ENCODE data around the gene TTC23L. TPM values are rescaled to one million over a fixed set of nuclear protein-coding genes. Genes with fewer than 3 reads are reported as not detected.

Gene TTC23L
- total and polyA plus RNA-seq, 2 of the 8 experiments (the other 6 are each of a cell fraction or from before 2014, with no cell fraction given): 1.1 to 2.4 TPM

DNA sequence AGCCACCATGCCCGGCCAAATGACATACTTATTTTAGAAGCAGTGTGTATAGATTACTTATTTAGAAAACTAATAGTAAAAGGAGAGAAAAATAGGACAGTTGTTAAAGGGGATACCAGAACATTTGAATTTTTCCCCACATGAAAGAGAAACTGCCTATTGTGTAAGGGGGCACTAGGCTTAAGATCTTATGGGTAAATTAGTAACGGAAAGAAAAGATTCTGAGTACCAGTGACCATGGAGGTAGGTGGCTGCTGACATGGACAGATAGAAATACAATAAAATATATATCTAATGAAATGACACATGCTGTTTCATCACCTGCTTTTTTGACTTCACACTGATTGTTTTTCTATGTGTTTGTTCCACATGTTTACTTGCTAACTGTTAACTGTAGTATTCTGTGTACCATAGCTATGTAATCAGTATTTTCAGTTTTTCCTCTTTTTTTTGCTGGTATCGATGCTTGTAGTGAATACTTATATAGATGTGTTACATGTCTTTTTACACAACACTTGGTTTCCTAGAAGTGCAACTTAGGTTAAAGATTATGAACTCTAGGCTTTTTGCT is 87.4 kb downstream of the TTC23L start:
- H3K4me1 ChIP-seq (replicated peaks in 1 of 4; ENCODE audit: control insufficient read depth in 3 of 4, insufficient read depth in 4 of 4, low read length in 3 of 4): no peaks in the 10 kb centered on the region; a peak in 1 of 7 replicates
- H4K91ac ChIP-seq (replicated peaks; ENCODE audit: insufficient read length, low read length): no peak overlapping the region
- H4K8ac ChIP-seq (ENCODE audit: extremely low read depth, insufficient read depth, low read length): no peak overlapping the region
- H3K36me3 ChIP-seq (ENCODE audit: control insufficient read depth in 2 of 4, insufficient read depth in 4 of 4, low read length in 3 of 4): peaks cover 14 to 59% (median 45%) of the 10 kb centered on the region in 4 experiments
- H3K23me2 ChIP-seq (ENCODE audit: low read depth, low read length): no peaks in the 10 kb centered on the region
- H2BK20ac ChIP-seq (ENCODE audit: low read length): no peak overlapping the region
- H4K5ac ChIP-seq (ENCODE audit: insufficient read length, low read depth, low read length): no peak overlapping the region
- no peak for DNase-seq (ENCODE audit: low read depth in 1 of 2, low spot score in 2 of 2)
- no peak overlapping the region for H3K4me2 ChIP-seq (ENCODE audit: insufficient read depth in 1 of 2, low read depth in 2 of 2, low read length in 2 of 2)
- H3K79me1 ChIP-seq (ENCODE audit: low read depth, low read length): peaks cover 3% of the 10 kb centered on the region; the same call in 1 of the 2 replicates
- no peak overlapping the region for H2BK5ac ChIP-seq (ENCODE audit: low read depth, low read length)
- ChIA-PET CTCF (ENCODE audit: partially characterized antibody) (no interaction called here), POLR2A (ENCODE audit: partially characterized antibody) (interaction anchor here (1.2 to 4.6 kb wide), 2 partner anchors 9 to 11 kb away, joined by 4 to 21 read pairs; partner anchors contain the start of genes BRIX1 and RAD1)
- H3K9me3 ChIP-seq (ENCODE audit: insufficient read depth in 2 of 2, low read depth in 1 of 2, low read length in 1 of 2): no peaks in the 10 kb centered on the region
- no peak overlapping the region for H2AFZ ChIP-seq (ENCODE audit: low read length)
- H3K18ac ChIP-seq (ENCODE audit: extremely low read depth, low read length): no peak overlapping the region
- peaks cover 0 to 2% of the 10 kb centered on the region in 2 experiments for H4K20me1 ChIP-seq (replicated peaks in 1 of 2; ENCODE audit: control insufficient read depth in 1 of 2, insufficient read depth in 2 of 2, low read length in 2 of 2)
- no peak overlapping the region for H2BK15ac ChIP-seq (ENCODE audit: low read length)
- TF ChIP-seq, protein P1, sequence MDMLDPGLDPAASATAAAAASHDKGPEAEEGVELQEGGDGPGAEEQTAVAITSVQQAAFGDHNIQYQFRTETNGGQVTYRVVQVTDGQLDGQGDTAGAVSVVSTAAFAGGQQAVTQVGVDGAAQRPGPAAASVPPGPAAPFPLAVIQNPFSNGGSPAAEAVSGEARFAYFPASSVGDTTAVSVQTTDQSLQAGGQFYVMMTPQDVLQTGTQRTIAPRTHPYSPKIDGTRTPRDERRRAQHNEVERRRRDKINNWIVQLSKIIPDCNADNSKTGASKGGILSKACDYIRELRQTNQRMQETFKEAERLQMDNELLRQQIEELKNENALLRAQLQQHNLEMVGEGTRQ (IDR thresholded peaks at IDR 0.05; ENCODE audit: low read length): no peak
- TF ChIP-seq HDAC6 (IDR thresholded peaks at IDR 0.05; ENCODE audit: low read depth, low read length) (no peak), SP4 (IDR thresholded peaks at IDR 0.05; ENCODE audit: low read length) (no peak)
- TF ChIP-seq, protein P2, sequence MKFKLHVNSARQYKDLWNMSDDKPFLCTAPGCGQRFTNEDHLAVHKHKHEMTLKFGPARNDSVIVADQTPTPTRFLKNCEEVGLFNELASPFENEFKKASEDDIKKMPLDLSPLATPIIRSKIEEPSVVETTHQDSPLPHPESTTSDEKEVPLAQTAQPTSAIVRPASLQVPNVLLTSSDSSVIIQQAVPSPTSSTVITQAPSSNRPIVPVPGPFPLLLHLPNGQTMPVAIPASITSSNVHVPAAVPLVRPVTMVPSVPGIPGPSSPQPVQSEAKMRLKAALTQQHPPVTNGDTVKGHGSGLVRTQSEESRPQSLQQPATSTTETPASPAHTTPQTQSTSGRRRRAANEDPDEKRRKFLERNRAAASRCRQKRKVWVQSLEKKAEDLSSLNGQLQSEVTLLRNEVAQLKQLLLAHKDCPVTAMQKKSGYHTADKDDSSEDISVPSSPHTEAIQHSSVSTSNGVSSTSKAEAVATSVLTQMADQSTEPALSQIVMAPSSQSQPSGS (IDR thresholded peaks at IDR 0.05; ENCODE audit: low read length): no peak
- H3K79me2 ChIP-seq (ENCODE audit: control insufficient read depth in 1 of 2, insufficient read depth in 2 of 2, low read length in 2 of 2): peaks cover 0 to 11% of the 10 kb centered on the region in 2 experiments; a peak in 2 of 4 replicates
- no peak overlapping the region for H3K27ac ChIP-seq (ENCODE audit: low read depth, low read length)
- no peak overlapping the region for H3K14ac ChIP-seq (ENCODE audit: insufficient read length)
- no peak overlapping the region for H3K23ac ChIP-seq (ENCODE audit: insufficient read length)
- H3K4ac ChIP-seq (replicated peaks; ENCODE audit: insufficient read length, low read depth, low read length): no peak overlapping the region
- H3K27me3 ChIP-seq (replicated peaks in 1 of 4; ENCODE audit: control insufficient read depth in 3 of 4, extremely low read depth in 1 of 4, insufficient read depth in 3 of 4, low read length in 3 of 4): no peaks in the 10 kb centered on the region
- H3K56ac ChIP-seq (replicated peaks; ENCODE audit: insufficient read length, low read depth, low read length): no peak overlapping the region
- H2AK5ac ChIP-seq (ENCODE audit: low read depth, low read length): no peak overlapping the region
- WGBS, 2 experiments (ENCODE audit: extremely low coverage in 1 of 2, insufficient coverage in 1 of 2, insufficient read length in 1 of 2, insufficient replicate concordance in 2 of 2, low coverage in 1 of 2, low lambda C conversion rate in 2 of 2, missing lambda C conversion rate in 1 of 2): 92% methylated on average over 3 of the region's 3 CpGs; no CpG with 5 or more reads in 1 of the 2 experiments
- FAIRE-seq: no peak
- no peak overlapping the region for H3K4me3 ChIP-seq (ENCODE audit: extremely low read depth in 1 of 4, insufficient read depth in 2 of 4, low read depth in 3 of 4, low read length in 4 of 4)
- no peak overlapping the region for H3K9ac ChIP-seq (replicated peaks in 1 of 4; ENCODE audit: extremely low read depth in 1 of 4, low read depth in 3 of 4, low read length in 3 of 4)
- H2BK12ac ChIP-seq (ENCODE audit: low read depth, low read length): no peak overlapping the region
- H2BK120ac ChIP-seq (replicated peaks; ENCODE audit: low read depth, low read length): no peak overlapping the region

Data from H1 (cell line).